GM19324 (cell line): ENCODE measurements around the gene C4orf50.

Experiments used
- ATAC-seq: cut with Tn5 transposase; IDR thresholded peaks from one replicate; pipeline ENCODE4 v1.9.1; 2021; ENCODE audit warnings: mild to moderate bottlenecking, moderate library complexity; ENCODE audit not compliant: unreplicated experiment, low FRiP score

The C4orf50 gene

GRCh38 chr4:5899396-5899795 lies 118.8 kb downstream of the C4orf50 start:
- ATAC-seq: no peak

GRCh38 chr4:5897674-5898073 lies 120.6 kb downstream of the C4orf50 start:
- no peak for ATAC-seq

- no peak for ATAC-seq
Observed at GRCh38 chr4:5895287-5895686, 122.9 kb downstream of the C4orf50 start.

DNA sequence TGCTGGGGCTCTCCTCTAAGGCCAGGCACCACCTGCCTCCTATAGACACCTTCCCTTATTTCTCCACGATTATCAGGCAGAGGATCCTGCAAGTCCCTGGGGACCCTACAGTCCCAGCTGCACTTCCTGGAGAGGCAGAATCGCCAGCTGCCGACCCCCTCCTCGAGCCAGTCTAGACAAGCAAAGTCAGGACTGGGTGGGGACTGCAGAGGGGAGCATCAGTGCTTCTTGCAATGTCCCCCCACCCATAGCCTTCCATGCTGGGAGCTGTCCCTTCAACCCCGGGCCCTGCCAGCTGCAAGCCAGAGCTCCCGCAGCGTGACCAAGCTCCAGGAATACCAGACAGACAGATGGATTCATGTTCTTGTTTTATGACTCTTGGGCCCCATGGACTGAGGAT lies 124.0 kb downstream of the C4orf50 start:
- no peak for ATAC-seq

DNA sequence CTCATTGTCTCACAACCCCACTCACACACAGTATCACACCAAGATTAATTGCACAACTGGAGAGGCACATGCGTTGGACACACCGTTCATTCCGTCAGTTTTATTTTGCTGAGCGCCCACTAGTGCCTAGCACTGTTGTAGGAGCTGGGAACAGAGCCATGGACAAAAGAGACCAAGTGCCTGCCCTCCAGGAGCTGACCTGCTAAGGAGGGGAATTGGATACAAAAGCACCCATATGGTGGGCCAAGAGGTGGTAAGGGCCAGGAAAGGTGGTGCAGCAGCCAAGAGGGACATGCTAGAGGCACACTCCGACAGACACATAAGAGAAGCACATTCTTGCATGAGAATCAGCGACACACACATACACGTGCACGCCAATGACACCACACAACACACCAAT lies 124.6 kb downstream of the C4orf50 start:
- ATAC-seq: no peak

- ATAC-seq: no peak
Observed at GRCh38 chr4:5893004-5893580, 125.1 kb downstream of the C4orf50 start, which contains the start of gene CRMP1. Gene CRMP1 (minus strand): TSS chr4:5893086. CDS start chr4:5892969, 117 bp downstream.

- no peak for ATAC-seq
Observed at GRCh38 chr4:5892323-5893003, 125.8 kb downstream of the C4orf50 start.

- no peak for ATAC-seq
Observed at GRCh38 chr4:5891563-5892322, 126.5 kb downstream of the C4orf50 start.

- no peak for ATAC-seq
Observed at GRCh38 chr4:5890063-5890727, 128.0 kb downstream of the C4orf50 start.

- ATAC-seq: no peak
Observed at GRCh38 chr4:5889002-5889696, 129.1 kb downstream of the C4orf50 start.

DNA sequence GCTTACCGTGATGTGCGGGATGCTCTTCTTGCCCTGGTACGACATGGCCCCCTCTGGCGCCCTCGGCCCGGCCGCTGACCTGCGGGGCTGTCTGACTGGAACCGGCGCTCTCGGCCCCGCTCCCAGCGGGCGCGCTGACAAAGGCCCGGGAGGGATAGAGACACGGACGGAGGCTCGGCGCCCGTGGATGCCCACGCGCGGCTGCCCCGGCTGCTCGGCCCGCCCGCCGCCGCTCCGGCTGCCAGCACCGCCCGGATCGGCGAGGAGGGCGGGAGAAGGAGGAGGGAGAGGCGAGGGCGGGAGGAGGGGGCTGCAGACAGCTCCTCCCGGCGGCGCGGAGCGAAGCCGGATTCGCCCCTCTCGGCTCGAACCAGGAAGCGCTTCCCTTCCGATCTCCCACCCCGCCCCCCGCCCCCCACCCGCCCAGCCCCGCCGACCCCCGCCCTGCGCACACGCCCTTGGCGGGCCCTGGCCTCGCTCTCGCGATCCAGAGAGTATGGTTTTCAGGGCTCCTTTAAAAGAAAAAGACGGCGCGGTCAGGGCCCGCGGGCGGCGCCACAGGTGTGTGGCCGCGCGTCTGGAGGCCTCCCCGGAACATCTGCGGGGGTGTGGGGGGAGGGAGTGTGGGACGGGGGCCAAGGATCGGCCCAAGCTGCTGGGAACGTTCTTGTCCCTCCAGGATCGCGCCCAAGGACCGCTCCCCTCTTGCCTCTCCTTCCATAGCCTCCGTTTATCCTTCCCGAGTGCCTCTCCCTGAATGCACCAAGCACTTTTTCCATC lies 129.8 kb downstream of the C4orf50 start:
- no peak for ATAC-seq

DNA sequence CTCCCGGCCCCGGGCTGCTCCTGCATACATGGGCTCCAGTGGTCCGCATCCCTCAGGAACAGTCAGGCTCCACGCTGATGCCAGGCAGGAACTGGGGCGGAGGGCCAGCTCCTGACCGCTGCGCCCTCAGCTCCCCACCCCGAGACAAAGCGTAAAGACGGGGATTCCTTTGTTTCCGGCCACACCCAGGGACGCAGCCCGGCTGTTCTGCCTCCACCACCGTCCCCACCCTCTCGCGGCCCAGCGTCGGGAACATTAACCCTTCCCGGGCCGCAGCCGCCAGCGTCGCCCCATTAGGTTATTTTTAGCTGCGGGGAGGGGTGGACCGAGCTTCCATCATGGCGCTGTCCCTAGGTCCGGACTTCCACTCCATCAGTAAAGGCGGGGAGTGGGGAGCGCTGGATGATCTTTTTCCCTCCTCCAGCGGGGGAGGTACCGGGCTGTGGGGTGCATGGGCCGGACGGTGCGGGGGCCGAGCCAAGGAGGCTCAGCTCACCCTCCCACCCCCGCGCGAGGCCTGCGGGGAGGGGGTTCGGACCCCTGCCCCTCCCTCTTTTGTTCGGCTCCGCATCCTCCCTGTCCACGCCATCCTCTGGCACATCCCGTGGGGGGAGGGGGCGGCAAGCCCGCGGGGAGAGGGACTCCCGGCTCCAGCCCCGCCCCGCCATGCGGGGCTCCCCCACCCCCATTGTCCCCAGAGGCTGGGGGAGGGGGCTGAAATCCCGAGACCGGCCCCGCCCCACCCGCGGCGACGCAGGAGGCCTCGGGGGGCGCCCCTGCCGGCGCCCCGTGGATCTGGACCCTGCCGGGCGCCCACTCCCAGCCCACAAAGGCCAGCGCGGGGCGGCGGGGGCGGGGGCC lies 130.6 kb downstream of the C4orf50 start:
- ATAC-seq: no peak

DNA sequence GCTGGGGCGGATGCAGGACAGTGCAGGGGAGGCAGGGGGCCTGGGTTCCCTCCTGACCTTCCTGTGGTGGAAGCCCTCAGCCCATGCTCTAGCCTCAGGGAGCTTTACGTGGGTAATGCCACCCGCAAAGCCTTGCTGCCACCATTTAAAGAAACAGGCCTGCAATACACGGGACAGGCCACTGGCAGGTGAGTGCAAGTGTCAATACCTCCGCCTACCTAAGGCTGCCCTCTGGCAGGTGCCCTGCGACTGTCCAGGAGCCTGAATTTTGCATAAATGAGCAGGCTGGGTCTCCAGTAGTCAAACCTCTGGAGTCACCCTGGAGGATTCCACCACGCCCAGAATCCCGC lies 131.2 kb downstream of the C4orf50 start:
- ATAC-seq: no peak

DNA sequence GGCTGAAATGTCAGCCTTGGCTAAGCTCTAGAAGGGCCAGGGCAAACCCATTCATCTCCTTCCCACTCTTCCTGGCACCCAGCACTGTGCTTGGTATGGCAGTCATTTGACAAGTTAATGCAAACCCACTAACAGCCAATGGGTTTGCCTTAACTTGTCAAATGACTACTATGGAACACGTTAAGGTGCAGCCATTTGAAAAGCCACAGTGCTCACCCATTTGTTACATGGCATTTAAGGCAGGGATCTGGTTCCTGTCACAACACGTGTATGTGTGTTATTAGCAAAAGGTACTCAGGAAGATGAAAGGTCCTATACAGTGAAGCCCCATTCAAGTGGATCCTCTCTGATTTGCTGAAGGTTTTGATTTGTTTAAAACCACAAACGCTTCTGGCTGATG lies 132.5 kb downstream of the C4orf50 start:
- no peak for ATAC-seq

DNA sequence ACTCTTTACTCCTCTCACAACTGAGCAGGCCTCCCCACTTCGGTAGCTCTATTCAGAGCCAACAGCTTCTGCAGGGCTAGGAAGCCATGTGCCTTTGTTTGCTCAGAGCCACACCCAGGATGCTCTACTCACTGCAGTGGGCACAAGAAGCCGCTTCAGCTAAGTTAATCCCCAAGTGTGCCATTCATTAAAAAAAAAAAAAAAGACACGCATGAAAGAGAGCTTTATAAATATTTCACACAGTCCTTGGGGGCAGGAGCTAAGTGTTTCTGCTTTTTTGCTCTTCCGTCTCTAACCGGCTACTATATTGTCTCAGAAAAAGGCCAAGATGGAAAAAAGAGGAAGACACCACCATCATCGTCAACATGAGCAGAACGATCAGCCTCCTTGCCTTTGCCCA lies 133.4 kb downstream of the C4orf50 start:
- ATAC-seq: no peak

- no peak for ATAC-seq
Observed at GRCh38 chr4:5883916-5884315, 134.3 kb downstream of the C4orf50 start.

DNA sequence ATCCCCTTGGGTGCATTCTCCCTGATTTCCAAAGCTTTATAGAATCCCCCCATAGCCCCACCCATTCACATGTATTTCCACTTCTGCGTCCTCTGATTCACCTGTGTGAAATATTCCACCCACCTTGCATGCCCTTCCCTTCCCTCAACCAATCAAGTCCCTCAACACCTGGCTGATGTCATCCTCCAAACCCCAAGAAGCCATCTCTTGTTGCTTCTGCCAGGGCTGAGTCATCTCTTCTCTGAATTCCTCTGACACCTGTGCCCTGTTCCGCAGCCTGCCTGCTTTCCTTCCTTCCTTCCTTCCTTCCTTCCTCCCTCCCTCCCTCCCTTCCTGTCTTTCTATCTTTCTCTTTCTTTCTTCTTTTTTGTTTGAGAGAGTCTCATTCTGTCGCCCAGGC lies 135.3 kb downstream of the C4orf50 start:
- no peak for ATAC-seq

- ATAC-seq: no peak
Observed at GRCh38 chr4:5881340-5881739, 136.9 kb downstream of the C4orf50 start.

DNA sequence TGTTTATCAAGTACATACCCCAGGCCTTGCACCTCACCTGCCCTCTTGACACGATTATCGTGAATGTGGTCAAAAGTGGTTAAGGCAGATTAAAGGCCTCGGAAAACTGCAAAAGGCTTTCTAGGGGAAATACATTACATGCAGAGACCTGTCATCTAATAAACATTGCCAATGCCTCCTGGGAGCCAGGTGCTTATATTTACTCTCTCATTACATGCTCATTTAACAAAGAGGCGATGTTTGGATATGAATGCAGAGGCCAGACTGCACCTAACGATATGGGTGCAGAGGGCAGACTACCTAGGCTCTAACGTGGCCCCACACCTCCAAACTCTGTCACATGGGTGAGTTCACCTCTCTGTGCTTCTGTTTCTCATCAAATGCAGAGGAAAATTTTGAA lies 139.9 kb downstream of the C4orf50 start:
- ATAC-seq: no peak
